Stimulated activated naive CD8-positive, alpha-beta T cell treated with anti-CD3 and anti-CD28 coated beads, Interleukin-15, Interleukin-2, amounts not matched to agents 100 ng/mL and 50 ng/mL, for 24 hours (primary cell): ENCODE data around the gene SMIM45.
A peak's percentile ranks its signal among the peaks of the same experiment; 100 is the strongest.

Experiments
- H3K27ac Mint-ChIP-seq: one replicate; pipeline ENCODE4 v1.8.0; 2021; ENCODE audit warnings: mild to moderate bottlenecking, mixed read lengths
- H3K27me3 Mint-ChIP-seq: one replicate; pipeline ENCODE4 v1.8.0; 2021; ENCODE audit warnings: mixed read lengths
- H3K36me3 Mint-ChIP-seq: one replicate; pipeline ENCODE4 v1.8.0; 2021; ENCODE audit warnings: low read depth, mixed read lengths
- H3K4me1 Mint-ChIP-seq: one replicate; pipeline ENCODE4 v1.8.0; 2021; ENCODE audit warnings: low read depth, mixed read lengths
- H3K4me3 Mint-ChIP-seq: one replicate; pipeline ENCODE4 v1.8.0; 2021; ENCODE audit warnings: mild to moderate bottlenecking, mixed read lengths
- H3K9me3 Mint-ChIP-seq: one replicate; pipeline ENCODE4 v1.8.0; 2021; ENCODE audit warnings: mixed read lengths

Gene SMIM45

GRCh38 chr22:41968601-41969000 is 16.7 kb downstream of the SMIM45 start:
- no peak overlapping the region for H3K4me3 Mint-ChIP-seq
- H3K27me3 Mint-ChIP-seq = peaks cover 12% of the 10 kb centered on the region
- H3K36me3 Mint-ChIP-seq = no peaks in the 10 kb centered on the region
- no peak overlapping the region for H3K27ac Mint-ChIP-seq
- peaks cover 5% of the 10 kb centered on the region for H3K4me1 Mint-ChIP-seq
- H3K9me3 Mint-ChIP-seq = no peaks in the 10 kb centered on the region

GRCh38 chr22:41969110-41969646 is 17.2 kb downstream of the SMIM45 start, which contains the start of gene SEPTIN3:
Gene SEPTIN3, plus strand, starts transcription at chr22:41969443. Its CDS starts 2,050 bp downstream, at chr22:41971493.
- Mint-ChIP-seq H3K9me3 (no peaks in the 10 kb centered on the region), H3K4me3 (no peak within 1 kb of the TSS), H3K4me1 (peaks cover 5% of the 10 kb centered on the region), H3K36me3 (no peaks in the 10 kb centered on the region), H3K27ac (no peak within 1 kb of the TSS), H3K27me3 (peaks cover 14% of the 10 kb centered on the region)

GRCh38 chr22:41970601-41971000 is 18.7 kb downstream of the SMIM45 start:
- Mint-ChIP-seq H3K9me3 (no peaks in the 10 kb centered on the region), H3K36me3 (no peaks in the 10 kb centered on the region), H3K27me3 (peaks cover 26% of the 10 kb centered on the region), H3K4me3 (no peak overlapping the region), H3K4me1 (peaks cover 5% of the 10 kb centered on the region), H3K27ac (no peak overlapping the region)

- H3K27ac Mint-ChIP-seq = no peak overlapping the region
These were observed 19.5 kb downstream of the SMIM45 start for GRCh38 chr22:41971431-41971830.

GRCh38 chr22:41974691-41975290 is 22.8 kb downstream of the SMIM45 start:
- peaks cover 46% of the 10 kb centered on the region for H3K27me3 Mint-ChIP-seq
- no peaks in the 10 kb centered on the region for H3K36me3 Mint-ChIP-seq
- no peaks in the 10 kb centered on the region for H3K9me3 Mint-ChIP-seq
- H3K27ac Mint-ChIP-seq = no peak overlapping the region
- H3K4me1 Mint-ChIP-seq = peaks cover 5% of the 10 kb centered on the region
- no peak overlapping the region for H3K4me3 Mint-ChIP-seq

More at GRCh38 chr22:41971431-41971830, 19.5 kb downstream of the SMIM45 start:
- Mint-ChIP-seq H3K9me3 (no peaks in the 10 kb centered on the region), H3K4me3 (no peak overlapping the region), H3K4me1 (peaks cover 9% of the 10 kb centered on the region), H3K36me3 (no peaks in the 10 kb centered on the region), H3K27me3 (peaks cover 33% of the 10 kb centered on the region)

- no peak overlapping the region for H3K27ac Mint-ChIP-seq
- H3K4me1 Mint-ChIP-seq = peaks cover 5% of the 10 kb centered on the region
These were observed 23.5 kb downstream of the SMIM45 start for GRCh38 chr22:41975299-41976069.

GRCh38 chr22:41976070-41976901 is 24.3 kb downstream of the SMIM45 start:
- Mint-ChIP-seq H3K9me3 (no peaks in the 10 kb centered on the region), H3K36me3 (no peaks in the 10 kb centered on the region), H3K27ac (no peak overlapping the region), H3K4me3 (peak overlapping the region; percentile 55), H3K27me3 (peaks cover 46% of the 10 kb centered on the region), H3K4me1 (peaks cover 5% of the 10 kb centered on the region)

More at GRCh38 chr22:41975299-41976069, 23.5 kb downstream of the SMIM45 start:
- H3K27me3 Mint-ChIP-seq = peaks cover 46% of the 10 kb centered on the region
- H3K4me3 Mint-ChIP-seq = peak overlapping the region; percentile 55
- H3K9me3 Mint-ChIP-seq = no peaks in the 10 kb centered on the region
- H3K36me3 Mint-ChIP-seq = no peaks in the 10 kb centered on the region

GRCh38 chr22:41976961-41977566 is 25.1 kb downstream of the SMIM45 start:
- H3K27ac Mint-ChIP-seq = no peak overlapping the region
- peaks cover 5% of the 10 kb centered on the region for H3K4me1 Mint-ChIP-seq
- peak overlapping the region; percentile 41 for H3K4me3 Mint-ChIP-seq
- H3K9me3 Mint-ChIP-seq = no peaks in the 10 kb centered on the region
- peaks cover 45% of the 10 kb centered on the region for H3K27me3 Mint-ChIP-seq
- H3K36me3 Mint-ChIP-seq = no peaks in the 10 kb centered on the region

- H3K4me3 Mint-ChIP-seq = no peak overlapping the region
These were observed 26.8 kb downstream of the SMIM45 start for GRCh38 chr22:41978732-41979131.

GRCh38 chr22:41979423-41980250 is 27.7 kb downstream of the SMIM45 start:
- peaks cover 29% of the 10 kb centered on the region for H3K27me3 Mint-ChIP-seq
- no peak overlapping the region for H3K27ac Mint-ChIP-seq
- H3K4me1 Mint-ChIP-seq = peaks cover 5% of the 10 kb centered on the region

More at GRCh38 chr22:41978732-41979131, 26.8 kb downstream of the SMIM45 start:
- H3K9me3 Mint-ChIP-seq = no peaks in the 10 kb centered on the region
- peaks cover 34% of the 10 kb centered on the region for H3K27me3 Mint-ChIP-seq
- no peaks in the 10 kb centered on the region for H3K36me3 Mint-ChIP-seq
- peaks cover 5% of the 10 kb centered on the region for H3K4me1 Mint-ChIP-seq
- H3K27ac Mint-ChIP-seq = no peak overlapping the region

GRCh38 chr22:41982865-41983264 is 30.9 kb downstream of the SMIM45 start:
- Mint-ChIP-seq H3K36me3 (no peaks in the 10 kb centered on the region), H3K27ac (no peak overlapping the region), H3K27me3 (peaks cover 4% of the 10 kb centered on the region), H3K4me1 (no peaks in the 10 kb centered on the region), H3K9me3 (no peaks in the 10 kb centered on the region), H3K4me3 (no peak overlapping the region)

More at GRCh38 chr22:41979423-41980250, 27.7 kb downstream of the SMIM45 start:
- Mint-ChIP-seq H3K9me3 (no peaks in the 10 kb centered on the region), H3K36me3 (no peaks in the 10 kb centered on the region), H3K4me3 (no peak overlapping the region)

GRCh38 chr22:41983513-41984405 is 31.8 kb downstream of the SMIM45 start:
- Mint-ChIP-seq H3K9me3 (no peaks in the 10 kb centered on the region), H3K36me3 (no peaks in the 10 kb centered on the region), H3K4me3 (no peak overlapping the region), H3K27me3 (peaks cover 3% of the 10 kb centered on the region), H3K27ac (no peak overlapping the region), H3K4me1 (no peaks in the 10 kb centered on the region)

- no peaks in the 10 kb centered on the region for H3K9me3 Mint-ChIP-seq
These were observed 35.3 kb downstream of the SMIM45 start for GRCh38 chr22:41987276-41987675.

More at GRCh38 chr22:41987276-41987675, 35.3 kb downstream of the SMIM45 start:
- no peaks in the 10 kb centered on the region for H3K4me1 Mint-ChIP-seq
- H3K27ac Mint-ChIP-seq = no peak overlapping the region
- no peaks in the 10 kb centered on the region for H3K36me3 Mint-ChIP-seq
- H3K4me3 Mint-ChIP-seq = no peak overlapping the region
- peaks cover 6% of the 10 kb centered on the region for H3K27me3 Mint-ChIP-seq
